ENCODE results near the gene PRKD1.

The PRKD1 gene

DNA sequence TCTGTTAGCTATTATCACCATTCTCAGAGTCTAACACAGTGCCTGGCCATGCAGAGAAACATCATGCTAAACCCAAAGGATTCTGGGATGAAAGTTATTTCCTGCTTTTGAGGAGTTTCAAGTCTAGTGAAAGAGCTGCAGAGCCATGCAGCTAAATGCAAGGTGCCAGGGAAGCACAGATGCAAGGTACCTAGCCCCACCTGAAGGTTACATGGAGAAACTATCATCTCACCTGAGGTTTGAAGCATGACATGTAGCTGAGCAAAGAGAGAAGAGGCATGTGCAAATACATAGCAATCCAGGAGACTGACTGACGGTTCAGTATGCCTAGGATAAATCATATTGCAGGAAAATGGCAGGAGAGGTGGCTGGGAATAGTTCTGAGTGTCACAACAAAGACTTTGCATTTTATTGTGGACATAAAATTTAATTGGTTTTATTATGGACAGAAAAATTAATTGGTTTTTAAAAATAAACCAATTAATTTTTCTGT lies 170.4 kb downstream of the PRKD1 start:
- DNase-seq (ENCODE audit: low spot score): no peak
- TF ChIP-seq, protein P1, sequence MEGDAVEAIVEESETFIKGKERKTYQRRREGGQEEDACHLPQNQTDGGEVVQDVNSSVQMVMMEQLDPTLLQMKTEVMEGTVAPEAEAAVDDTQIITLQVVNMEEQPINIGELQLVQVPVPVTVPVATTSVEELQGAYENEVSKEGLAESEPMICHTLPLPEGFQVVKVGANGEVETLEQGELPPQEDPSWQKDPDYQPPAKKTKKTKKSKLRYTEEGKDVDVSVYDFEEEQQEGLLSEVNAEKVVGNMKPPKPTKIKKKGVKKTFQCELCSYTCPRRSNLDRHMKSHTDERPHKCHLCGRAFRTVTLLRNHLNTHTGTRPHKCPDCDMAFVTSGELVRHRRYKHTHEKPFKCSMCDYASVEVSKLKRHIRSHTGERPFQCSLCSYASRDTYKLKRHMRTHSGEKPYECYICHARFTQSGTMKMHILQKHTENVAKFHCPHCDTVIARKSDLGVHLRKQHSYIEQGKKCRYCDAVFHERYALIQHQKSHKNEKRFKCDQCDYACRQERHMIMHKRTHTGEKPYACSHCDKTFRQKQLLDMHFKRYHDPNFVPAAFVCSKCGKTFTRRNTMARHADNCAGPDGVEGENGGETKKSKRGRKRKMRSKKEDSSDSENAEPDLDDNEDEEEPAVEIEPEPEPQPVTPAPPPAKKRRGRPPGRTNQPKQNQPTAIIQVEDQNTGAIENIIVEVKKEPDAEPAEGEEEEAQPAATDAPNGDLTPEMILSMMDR (IDR thresholded peaks at IDR 0.05; ENCODE audit: borderline replicate concordance, control extremely low read depth, extremely low read depth, insufficient read depth, missing control alignments): no peak
- in situ Hi-C loops (cut with MboI; ENCODE audit: low sequenced_read_pairs, unreplicated experiment): no loop called here

DNA sequence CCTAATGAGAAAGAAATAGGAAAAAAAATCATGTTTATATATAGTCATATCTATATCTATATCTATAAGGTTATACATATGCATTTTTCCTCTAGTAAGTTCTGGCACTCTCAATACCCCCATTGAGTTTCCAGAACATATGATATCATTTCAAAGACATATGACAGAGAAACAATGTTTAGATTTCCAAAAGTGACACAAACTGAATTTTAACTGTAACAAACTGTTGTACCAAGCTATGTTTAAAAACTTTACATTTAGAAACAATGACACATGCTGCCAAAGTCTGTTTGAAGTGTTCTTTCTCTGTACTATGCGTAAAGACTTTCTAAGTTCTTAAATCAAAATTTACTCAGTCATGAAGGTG lies 171.6 kb downstream of the PRKD1 start:
- TF ChIP-seq, protein P1 (IDR thresholded peaks at IDR 0.05; ENCODE audit: borderline replicate concordance, control extremely low read depth, extremely low read depth, insufficient read depth, missing control alignments): no peak
- DNase-seq (ENCODE audit: low spot score): no peak
- in situ Hi-C loops (cut with MboI; ENCODE audit: low sequenced_read_pairs, unreplicated experiment): no loop called here

DNA sequence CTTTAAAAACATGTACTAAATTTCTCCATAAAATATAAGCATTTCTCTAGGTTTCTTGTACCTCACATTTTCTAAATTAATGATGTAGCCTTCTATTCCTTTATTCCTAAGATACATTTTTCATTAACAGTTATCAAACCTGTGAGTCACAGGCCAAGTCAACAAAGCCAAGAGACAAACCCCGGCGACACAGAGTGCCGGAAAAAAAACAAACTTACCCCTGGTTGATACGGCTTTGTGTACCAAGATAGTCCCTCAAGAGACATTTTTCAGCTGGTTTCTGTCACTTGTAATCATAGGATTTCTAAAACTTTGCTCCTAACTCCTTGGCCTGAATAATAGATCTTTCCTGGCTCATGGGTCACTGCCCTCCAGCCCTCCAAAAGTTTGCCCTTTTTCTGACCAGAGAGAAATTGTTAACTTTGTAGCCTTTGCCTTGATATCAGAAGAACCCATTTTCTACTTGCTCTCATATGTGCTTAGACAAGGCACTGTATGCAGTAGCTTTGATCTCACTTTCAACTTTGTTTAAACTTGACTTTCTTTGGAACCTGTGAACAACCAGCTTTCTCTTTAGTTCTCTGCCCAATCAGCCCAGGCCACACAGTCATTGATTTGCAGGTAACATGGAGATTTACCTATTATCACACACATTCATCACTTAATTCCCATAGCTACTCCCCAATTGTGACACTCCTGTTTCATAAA lies 172.2 kb downstream of the PRKD1 start:
- in situ Hi-C loops (cut with MboI; ENCODE audit: low sequenced_read_pairs, unreplicated experiment): no loop called here
- no peak for DNase-seq (ENCODE audit: low spot score)
- TF ChIP-seq, protein P1 (IDR thresholded peaks at IDR 0.05; ENCODE audit: borderline replicate concordance, control extremely low read depth, extremely low read depth, insufficient read depth, missing control alignments): no peak

DNA sequence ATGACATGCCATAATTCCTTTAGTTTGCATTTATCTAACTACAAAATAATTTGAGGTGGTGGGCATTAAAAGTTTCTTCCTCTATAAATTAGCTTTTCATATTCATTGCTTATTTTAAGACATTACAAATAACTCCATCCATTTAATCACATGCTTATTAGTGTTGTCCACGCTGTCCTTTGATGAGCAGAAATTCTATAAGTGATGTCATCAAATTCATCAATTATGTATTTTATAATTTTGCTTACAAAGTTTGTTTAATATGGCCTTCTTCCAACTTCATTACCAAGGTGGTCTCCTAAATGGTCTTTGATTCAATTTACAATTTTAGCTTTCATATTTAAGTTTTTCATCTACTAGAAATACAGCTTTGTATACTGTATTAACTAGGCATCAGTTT lies 173.5 kb downstream of the PRKD1 start:
- in situ Hi-C loops (cut with MboI; ENCODE audit: low sequenced_read_pairs, unreplicated experiment): no loop called here
- TF ChIP-seq, protein P1 (IDR thresholded peaks at IDR 0.05; ENCODE audit: borderline replicate concordance, control extremely low read depth, extremely low read depth, insufficient read depth, missing control alignments): no peak
- no peak for DNase-seq (ENCODE audit: low spot score)

DNA sequence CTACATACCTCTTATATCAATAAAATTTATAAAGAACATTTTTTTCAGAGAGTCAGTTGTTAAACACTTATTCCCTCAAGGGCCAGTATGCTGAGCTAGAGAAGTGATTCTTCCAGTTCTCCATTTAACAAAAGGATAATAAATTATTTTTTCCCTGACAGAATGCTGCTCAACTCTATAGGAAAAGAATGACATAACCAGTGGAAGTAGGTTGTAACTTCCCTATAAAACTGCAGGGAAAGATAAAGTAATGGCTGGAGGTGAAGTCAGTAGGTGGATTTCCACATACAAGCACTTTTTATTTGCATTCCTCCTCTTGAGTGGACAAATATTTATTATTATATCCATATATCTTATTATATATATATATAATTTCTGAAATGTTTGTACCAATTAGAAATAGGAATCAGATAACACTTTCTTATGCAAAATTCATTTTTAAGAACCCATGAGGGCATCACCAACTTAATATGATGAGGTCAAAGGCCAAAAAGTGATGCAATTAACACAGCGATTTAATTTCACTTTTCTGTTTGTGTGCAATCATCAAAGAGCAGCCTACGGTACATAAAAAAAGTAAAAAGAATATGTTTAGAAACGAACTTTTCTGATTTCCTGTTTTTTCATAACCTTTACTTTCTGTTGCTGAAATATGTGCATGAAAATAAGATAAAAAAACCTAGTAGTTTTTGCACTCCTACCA lies 175.3 kb downstream of the PRKD1 start:
- no peak for DNase-seq (ENCODE audit: low spot score)
- TF ChIP-seq, protein P1 (IDR thresholded peaks at IDR 0.05; ENCODE audit: borderline replicate concordance, control extremely low read depth, extremely low read depth, insufficient read depth, missing control alignments): no peak
- in situ Hi-C loops (cut with MboI; ENCODE audit: low sequenced_read_pairs, unreplicated experiment): no loop called here

DNA sequence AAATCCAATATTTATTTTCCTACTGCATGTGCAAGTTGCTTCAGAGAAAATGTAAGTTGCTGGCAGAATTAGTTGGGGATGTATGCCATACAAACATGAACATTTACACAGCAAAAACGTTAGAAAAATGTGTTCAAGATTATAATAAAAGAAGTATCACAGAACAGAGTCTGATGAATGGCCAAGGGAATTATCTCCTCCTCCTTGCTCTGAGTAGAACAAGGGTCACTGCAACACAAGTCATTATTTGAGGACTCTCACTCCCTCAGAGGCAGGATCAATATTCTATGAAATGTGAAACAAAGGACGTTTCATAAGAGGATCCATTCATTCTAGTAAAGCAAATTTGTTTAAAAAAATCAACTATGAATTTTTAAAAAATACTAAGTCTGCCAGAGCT lies 177.8 kb downstream of the PRKD1 start:
- in situ Hi-C loops (cut with MboI; ENCODE audit: low sequenced_read_pairs, unreplicated experiment): no loop called here
- DNase-seq (ENCODE audit: low spot score): no peak
- TF ChIP-seq, protein P1 (IDR thresholded peaks at IDR 0.05; ENCODE audit: borderline replicate concordance, control extremely low read depth, extremely low read depth, insufficient read depth, missing control alignments): no peak

Data from GM13976 (cell line).